ENCODE results near the gene CNNM3. TPM values are rescaled to one million over a fixed set of nuclear protein-coding genes. Genes with fewer than 3 reads are reported as not detected.

Gene CNNM3
- total RNA-seq, 2 donors from 2014 or later = 29.7 to 29.8 TPM

GRCh38 chr2:96817882-96818281 is 1.8 kb downstream of the CNNM3 start:
- TF ChIP-seq, protein P1, sequence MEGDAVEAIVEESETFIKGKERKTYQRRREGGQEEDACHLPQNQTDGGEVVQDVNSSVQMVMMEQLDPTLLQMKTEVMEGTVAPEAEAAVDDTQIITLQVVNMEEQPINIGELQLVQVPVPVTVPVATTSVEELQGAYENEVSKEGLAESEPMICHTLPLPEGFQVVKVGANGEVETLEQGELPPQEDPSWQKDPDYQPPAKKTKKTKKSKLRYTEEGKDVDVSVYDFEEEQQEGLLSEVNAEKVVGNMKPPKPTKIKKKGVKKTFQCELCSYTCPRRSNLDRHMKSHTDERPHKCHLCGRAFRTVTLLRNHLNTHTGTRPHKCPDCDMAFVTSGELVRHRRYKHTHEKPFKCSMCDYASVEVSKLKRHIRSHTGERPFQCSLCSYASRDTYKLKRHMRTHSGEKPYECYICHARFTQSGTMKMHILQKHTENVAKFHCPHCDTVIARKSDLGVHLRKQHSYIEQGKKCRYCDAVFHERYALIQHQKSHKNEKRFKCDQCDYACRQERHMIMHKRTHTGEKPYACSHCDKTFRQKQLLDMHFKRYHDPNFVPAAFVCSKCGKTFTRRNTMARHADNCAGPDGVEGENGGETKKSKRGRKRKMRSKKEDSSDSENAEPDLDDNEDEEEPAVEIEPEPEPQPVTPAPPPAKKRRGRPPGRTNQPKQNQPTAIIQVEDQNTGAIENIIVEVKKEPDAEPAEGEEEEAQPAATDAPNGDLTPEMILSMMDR (IDR thresholded peaks at IDR 0.05) = no peak
- TF ChIP-seq POLR2A (IDR thresholded peaks at IDR 0.05) (no peak), POLR2AphosphoS5 (IDR thresholded peaks at IDR 0.05) (no peak)
- WGBS = 75% methylated on average over 8 of the region's 8 CpGs
- Histone ChIP-seq H3K27ac (no peak overlapping the region), H3K27me3 (replicated peaks; ENCODE audit: insufficient read depth) (no peaks in the 10 kb centered on the region), H3K4me1 (replicated peaks) (peaks cover 16% of the 10 kb centered on the region), H3K36me3 (no peaks in the 10 kb centered on the region), H3K9me3 (no peaks in the 10 kb centered on the region), H3K4me3 (peak overlapping the region in 1 of 2 donors; percentile 70)
- DNase-seq (ENCODE audit: low spot score) = no peak
- intact Hi-C loops (cut with DNase I) = loop anchor here (5.0 kb wide), 2 partner anchors 39 to 286 kb away; partner anchors contain the start of gene ANKRD39

DNA sequence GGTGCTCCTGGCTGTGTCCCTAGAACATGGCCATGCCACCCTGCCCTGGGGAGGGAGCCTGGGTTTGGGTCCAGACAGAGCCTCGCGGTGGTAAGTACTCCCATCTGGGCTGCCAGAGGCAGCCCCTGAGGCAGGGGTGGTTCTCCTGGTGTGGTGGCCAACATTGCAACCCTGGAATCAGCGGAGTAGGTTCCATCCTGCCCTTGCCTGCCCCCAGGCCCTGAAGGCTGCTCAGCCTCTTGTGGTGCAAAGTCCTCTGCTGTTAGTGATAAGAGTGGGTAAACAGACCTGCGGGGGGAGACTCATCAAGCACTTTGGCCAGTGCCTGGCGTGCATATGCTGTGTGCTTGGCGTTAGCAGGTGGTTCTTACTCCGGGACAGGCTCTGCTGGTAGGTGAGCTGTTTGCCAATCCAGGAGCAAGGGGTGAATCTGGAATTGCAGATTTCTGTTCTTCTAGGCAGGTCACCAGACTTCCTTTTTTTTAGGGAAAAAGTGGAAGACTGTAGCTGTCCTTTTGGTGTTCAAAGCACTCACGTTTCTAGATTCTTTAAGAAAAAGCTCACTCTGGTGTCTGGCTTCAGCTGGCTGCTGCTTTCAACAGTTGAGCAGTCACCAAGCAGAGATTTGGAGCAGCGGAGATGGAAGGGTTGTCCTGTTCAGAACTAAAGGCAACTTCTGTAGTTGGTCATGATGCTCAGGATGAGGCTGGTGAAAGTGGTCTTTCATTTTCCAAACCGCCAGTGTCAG is 3.2 kb downstream of the CNNM3 start:
- intact Hi-C loops (cut with DNase I) = loop anchor here (5.0 kb wide), 2 partner anchors 38 to 287 kb away; partner anchors contain the start of gene ANKRD39
- TF ChIP-seq, protein P1 (IDR thresholded peaks at IDR 0.05) = no peak
- TF ChIP-seq POLR2A (IDR thresholded peaks at IDR 0.05) (no peak), POLR2AphosphoS5 (IDR thresholded peaks at IDR 0.05) (no peak)
- no peaks in the 10 kb centered on the region for H3K9me3 ChIP-seq
- no peak for DNase-seq (ENCODE audit: low spot score)
- H3K4me1 ChIP-seq (replicated peaks) = peaks cover 22% of the 10 kb centered on the region
- no peak overlapping the region for H3K27ac ChIP-seq
- H3K36me3 ChIP-seq = no peaks in the 10 kb centered on the region
- WGBS = 53% methylated on average over 10 of the region's 10 CpGs
- no peaks in the 10 kb centered on the region for H3K27me3 ChIP-seq (replicated peaks; ENCODE audit: insufficient read depth)
- no peak overlapping the region for H3K4me3 ChIP-seq

DNA sequence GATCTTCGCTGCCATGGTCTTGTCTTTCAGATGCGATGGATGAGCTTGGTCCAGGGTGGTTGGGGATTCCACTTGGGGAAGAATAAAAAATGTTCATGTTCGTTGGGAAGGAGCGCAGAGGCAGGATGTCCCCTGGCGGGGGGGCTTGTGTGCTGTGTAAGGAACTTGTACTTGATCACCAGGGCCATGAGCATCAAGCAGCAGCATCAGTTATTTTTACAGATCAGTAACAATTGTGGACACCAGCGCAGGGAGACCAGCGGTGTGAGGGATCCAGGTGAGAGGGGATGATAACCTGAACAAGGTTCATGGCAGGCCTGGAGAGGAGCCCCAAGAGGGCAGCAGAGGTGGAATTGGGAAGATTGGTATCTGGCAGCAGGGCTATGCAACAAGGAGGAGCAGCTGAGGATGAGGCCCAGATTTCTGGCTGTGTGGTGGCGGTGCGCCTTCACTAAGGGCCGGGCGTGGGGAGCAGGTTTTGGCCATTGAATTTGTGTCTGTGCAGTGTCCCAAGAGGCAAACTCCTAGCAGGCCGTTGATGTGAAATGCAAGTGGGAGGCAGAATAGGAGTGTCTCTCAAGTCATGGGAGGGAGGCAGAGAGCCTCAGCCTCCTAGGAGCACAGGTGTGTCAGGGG is 3.9 kb downstream of the CNNM3 start:
- WGBS = 87% methylated on average over 12 of the region's 12 CpGs
- no peak overlapping the region for H3K4me3 ChIP-seq
- H3K9me3 ChIP-seq = no peaks in the 10 kb centered on the region
- H3K4me1 ChIP-seq (replicated peaks) = peaks cover 22% of the 10 kb centered on the region
- no peaks in the 10 kb centered on the region for H3K36me3 ChIP-seq
- no peaks in the 10 kb centered on the region for H3K27me3 ChIP-seq (replicated peaks; ENCODE audit: insufficient read depth)
- intact Hi-C loops (cut with DNase I) = loop anchor here (5.0 kb wide), 2 partner anchors 37 to 288 kb away; partner anchors contain the start of gene ANKRD39
- no peak for DNase-seq (ENCODE audit: low spot score)
- TF ChIP-seq, protein P1 (IDR thresholded peaks at IDR 0.05) = no peak
- TF ChIP-seq POLR2A (IDR thresholded peaks at IDR 0.05) (no peak), POLR2AphosphoS5 (IDR thresholded peaks at IDR 0.05) (no peak)
- H3K27ac ChIP-seq = no peak overlapping the region

GRCh38 chr2:96821113-96821675 is 5.1 kb downstream of the CNNM3 start:
- WGBS = 56% methylated on average over 11 of the region's 11 CpGs
- H3K27ac ChIP-seq = no peak overlapping the region

More at GRCh38 chr2:96821113-96821675, 5.1 kb downstream of the CNNM3 start:
- no peak for DNase-seq (ENCODE audit: low spot score)
- no peaks in the 10 kb centered on the region for H3K9me3 ChIP-seq
- no peaks in the 10 kb centered on the region for H3K27me3 ChIP-seq (replicated peaks; ENCODE audit: insufficient read depth)
- no peak for TF ChIP-seq POLR2AphosphoS5 (IDR thresholded peaks at IDR 0.05)
- no peak for TF ChIP-seq POLR2A (IDR thresholded peaks at IDR 0.05)
- TF ChIP-seq, protein P1 (IDR thresholded peaks at IDR 0.05) = no peak
- no peak overlapping the region for H3K4me3 ChIP-seq
- no peaks in the 10 kb centered on the region for H3K36me3 ChIP-seq
- intact Hi-C loops (cut with DNase I) = no loop called here
- peaks cover 22% of the 10 kb centered on the region for H3K4me1 ChIP-seq (replicated peaks)

Data from prostate gland (tissue), 2 donors.